ENCODE results near the gene TMEM63A. TPM values are rescaled to one million over a fixed set of nuclear protein-coding genes. Genes with fewer than 3 reads are reported as not detected.
"Not testable (repeated sequence)": the region's sequence is repeated elsewhere in the genome, so short reads cannot be mapped to it uniquely, and the experiment has no call there.

TMEM63A gene
- total RNA-seq, 1 donor from 2014 or later = 33.5 TPM

DNA sequence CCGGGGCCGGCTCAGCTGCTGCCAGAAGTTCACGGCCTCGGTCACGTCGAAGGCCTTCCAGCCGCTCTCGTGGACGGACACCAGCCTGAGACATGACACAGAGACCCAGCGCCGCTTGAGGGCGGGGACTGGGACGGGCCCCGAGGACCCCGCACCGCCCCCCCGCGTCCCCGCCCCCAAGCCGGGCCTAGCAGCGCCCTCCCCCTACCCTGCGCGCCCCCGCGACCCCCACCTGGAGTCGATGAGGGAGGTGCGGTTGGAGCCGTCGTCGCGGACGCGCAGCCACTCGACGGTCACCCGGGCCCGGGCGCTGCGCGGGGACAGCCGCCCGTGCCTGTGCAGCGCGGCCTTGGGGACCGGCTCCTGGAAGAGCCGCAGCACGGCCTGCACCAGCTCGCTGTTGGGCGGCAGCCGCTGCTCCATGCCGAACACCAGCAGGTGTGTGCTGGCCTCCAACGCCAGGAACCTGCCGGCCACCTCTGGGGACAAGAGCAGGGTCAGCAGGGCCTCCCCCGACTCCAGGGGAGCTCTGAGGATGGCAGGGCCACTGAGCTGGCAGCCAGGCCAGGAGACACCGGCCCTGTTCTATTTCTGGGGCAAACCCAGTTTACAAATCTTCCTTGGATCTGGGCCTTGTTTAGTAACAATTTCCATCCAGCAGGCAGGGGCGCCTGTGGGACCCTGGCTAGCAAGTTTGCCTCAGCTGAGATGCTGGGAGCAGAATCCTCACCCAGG is 5.5 kb upstream of the TMEM63A start:
- H3K4me1 Mint-ChIP-seq (ENCODE audit: low read depth); H3K9me3 Mint-ChIP-seq; H3K36me3 Mint-ChIP-seq (ENCODE audit: low read depth); H3K4me3 Mint-ChIP-seq (ENCODE audit: low read depth); DNase-seq (ENCODE audit: low spot score); intact Hi-C loops (cut with micrococcal nuclease); H3K27ac Mint-ChIP-seq: not testable (repeated sequence)
- peaks cover 20% of the 10 kb centered on the region for H3K27me3 Mint-ChIP-seq (ENCODE audit: low read depth)

DNA sequence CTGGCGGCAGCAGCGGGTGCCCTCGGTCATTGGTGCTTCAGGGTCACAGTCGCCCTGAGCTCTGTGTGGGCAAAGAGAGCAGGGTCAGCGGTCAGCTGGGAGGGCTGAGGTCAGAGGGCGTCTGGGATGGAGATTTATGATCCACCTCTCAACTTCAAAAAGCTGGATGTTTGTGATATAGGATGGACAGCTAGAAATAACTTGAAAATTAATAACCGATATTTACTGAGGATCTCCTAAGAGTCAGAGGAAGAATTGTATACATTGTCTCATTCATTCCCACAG is 4.8 kb upstream of the TMEM63A start:
- Mint-ChIP-seq H3K27ac (no peak overlapping the region), H3K36me3 (ENCODE audit: low read depth) (no peaks in the 10 kb centered on the region), H3K4me3 (ENCODE audit: low read depth) (no peak overlapping the region), H3K4me1 (ENCODE audit: low read depth) (peaks cover 10% of the 10 kb centered on the region), H3K27me3 (ENCODE audit: low read depth) (peaks cover 20% of the 10 kb centered on the region), H3K9me3 (no peaks in the 10 kb centered on the region)
- no peak for DNase-seq (ENCODE audit: low spot score)
- intact Hi-C loops (cut with micrococcal nuclease) = no loop called here

DNA sequence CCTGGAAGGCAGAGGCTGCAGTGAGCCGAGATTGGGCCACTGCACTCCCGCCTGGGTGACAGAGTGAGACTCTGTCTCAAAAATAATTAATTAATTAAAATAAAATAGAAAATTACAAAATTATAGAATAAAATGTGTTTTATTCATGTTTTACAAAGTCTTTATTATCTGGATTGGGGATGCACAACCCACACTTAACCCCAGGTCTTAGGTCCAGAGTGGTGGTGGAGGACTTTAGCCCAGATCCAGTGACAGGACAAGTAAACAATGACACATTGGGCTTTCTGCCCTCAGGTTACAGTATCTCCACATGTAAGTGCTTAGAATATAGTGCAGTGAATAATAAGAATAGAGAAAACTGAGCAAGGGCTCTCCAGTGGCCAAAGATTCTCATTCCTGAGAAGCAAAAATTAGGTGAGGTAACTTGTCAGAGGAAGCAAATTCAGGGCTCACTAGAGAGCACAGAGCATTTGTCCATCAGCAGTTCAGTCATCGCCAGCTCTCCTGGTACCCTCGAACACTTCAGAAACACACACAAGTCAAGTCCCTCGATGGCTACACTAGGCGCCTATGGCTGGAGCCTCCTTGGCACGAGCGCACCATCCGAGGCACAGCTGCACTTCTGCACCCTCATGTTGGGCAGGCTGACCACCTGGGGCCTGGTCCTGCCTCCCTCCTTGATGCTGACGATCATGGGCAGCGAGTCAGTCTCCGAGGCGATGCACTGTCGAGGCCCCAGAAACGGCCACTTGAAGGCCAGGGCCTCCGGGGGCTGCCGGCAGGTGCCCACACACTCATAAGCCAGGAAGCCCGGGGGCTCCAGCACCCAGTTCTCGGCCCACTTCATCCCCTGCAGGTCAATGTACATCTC is 4.2 kb upstream of the TMEM63A start:
- Mint-ChIP-seq H3K4me1 (ENCODE audit: low read depth) (peaks cover 11% of the 10 kb centered on the region), H3K36me3 (ENCODE audit: low read depth) (no peaks in the 10 kb centered on the region), H3K27ac (no peak overlapping the region), H3K27me3 (ENCODE audit: low read depth) (peaks cover 20% of the 10 kb centered on the region), H3K4me3 (ENCODE audit: low read depth) (no peak overlapping the region), H3K9me3 (no peaks in the 10 kb centered on the region)
- intact Hi-C loops (cut with micrococcal nuclease) = no loop called here
- DNase-seq (ENCODE audit: low spot score) = no peak

DNA sequence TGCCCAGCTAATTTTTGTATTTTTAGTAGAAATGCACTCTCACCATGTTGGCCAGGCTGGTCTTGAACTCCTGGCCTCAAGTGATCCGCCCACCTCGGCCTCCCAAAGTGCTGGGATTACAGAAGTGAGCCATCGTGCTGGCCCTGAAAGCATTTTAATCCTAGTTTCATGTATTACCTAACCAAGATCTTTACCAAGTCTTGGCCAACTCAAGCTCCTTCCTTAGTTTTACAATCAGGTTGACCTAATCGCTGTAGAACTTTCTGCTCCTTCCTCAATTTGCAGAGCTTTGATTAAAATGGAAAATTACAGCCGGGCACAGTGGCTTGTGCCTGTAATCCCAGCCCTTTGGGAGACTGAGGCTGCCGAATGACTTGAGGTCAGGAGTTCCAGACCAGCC is 3.2 kb upstream of the TMEM63A start:
- H3K4me1 Mint-ChIP-seq (ENCODE audit: low read depth) = peaks cover 19% of the 10 kb centered on the region
- intact Hi-C loops (cut with micrococcal nuclease) = no loop called here
- no peaks in the 10 kb centered on the region for H3K9me3 Mint-ChIP-seq
- H3K27ac Mint-ChIP-seq = no peak overlapping the region
- no peak overlapping the region for H3K4me3 Mint-ChIP-seq (ENCODE audit: low read depth)
- H3K27me3 Mint-ChIP-seq (ENCODE audit: low read depth) = peaks cover 18% of the 10 kb centered on the region
- no peaks in the 10 kb centered on the region for H3K36me3 Mint-ChIP-seq (ENCODE audit: low read depth)
- DNase-seq (ENCODE audit: low spot score) = no peak

DNA sequence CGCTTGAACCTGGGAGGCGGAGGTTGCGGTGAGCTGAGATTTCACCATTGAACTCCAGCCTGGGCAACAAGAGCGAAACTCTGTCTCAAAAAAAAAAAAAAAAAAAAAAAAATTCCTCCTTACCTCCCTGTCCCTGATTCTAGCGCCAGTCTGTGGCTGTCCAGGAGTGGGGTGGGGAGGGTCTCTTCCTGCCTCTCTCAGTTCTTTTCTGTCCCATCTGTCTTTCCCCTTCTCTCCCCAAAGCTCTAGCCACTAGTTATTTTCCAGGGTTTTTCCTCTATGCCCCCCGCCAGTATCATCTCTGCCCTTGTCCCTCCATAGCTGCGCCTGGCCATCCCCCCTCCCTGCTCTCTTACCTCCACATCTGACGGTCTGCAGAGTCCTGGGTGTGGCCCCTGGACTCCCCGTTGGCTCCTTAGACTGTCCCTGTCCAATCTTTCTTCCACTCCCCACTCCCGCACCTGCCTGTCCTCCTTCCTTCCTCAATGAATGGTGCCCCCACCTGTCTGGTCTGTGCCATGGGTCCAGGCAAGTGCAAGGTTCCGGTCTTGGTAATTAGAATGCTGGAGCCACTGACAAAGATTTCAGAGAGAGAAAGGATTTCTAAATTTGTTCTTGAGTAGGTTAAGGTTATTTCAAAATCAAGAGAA is 1.6 kb upstream of the TMEM63A start:
- Mint-ChIP-seq H3K27ac (no peak overlapping the region), H3K4me1 (ENCODE audit: low read depth) (peaks cover 34% of the 10 kb centered on the region), H3K27me3 (ENCODE audit: low read depth) (peaks cover 18% of the 10 kb centered on the region), H3K36me3 (ENCODE audit: low read depth) (no peaks in the 10 kb centered on the region), H3K4me3 (ENCODE audit: low read depth) (peak overlapping the region; percentile 84), H3K9me3 (no peaks in the 10 kb centered on the region)
- DNase-seq (ENCODE audit: low spot score) = no peak
- intact Hi-C loops (cut with micrococcal nuclease) = loop anchor here (2.0 to 5.0 kb wide), 2 partner anchors 41 to 114 kb away; partner anchors contain the start of genes PYCR2 and SDE2

DNA sequence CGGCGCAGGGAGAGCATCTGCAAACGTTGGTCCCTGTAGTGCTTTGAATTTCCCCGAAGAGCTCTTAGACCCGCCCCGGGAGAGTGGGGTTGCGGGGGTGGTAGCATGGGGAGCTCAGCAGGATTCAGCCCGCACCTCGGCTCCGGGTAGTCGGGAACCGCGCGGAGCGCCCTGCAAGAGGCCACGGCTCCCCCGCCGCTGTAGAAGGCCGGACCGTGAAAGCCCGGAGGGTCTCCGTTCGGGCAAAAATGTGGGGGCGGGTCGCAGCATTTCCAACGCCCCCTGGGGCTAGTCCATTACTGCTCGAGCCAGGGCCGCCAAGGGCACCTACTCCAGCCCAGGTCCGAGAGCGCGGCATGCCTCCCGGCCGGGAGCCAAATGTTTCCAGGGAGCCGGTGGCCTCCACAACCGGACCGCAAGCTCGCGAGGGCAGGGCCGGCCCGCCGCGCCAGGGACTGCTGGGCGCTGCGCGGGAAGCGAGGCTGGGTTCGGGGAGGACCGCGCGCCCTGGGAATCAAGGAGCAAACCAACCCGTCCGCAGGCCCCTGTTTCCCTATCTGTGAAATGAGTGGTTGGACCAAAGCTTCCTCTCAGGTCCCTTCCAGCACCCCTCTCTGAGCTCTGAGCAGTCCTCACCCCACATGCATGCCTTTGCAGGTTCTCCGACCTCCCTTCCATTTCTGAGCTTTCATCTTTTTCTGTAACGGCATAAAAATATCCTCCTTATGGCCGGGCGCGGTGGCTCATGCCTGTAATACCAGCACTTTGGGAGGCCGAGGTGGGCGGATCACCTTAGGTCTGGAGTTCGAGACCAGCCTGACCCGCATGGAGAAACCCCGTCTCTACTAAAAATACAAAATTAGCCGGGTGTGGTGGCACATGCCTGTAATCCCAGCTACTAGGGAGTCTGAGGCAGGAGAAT is 775 bp upstream of the TMEM63A start:
- no peaks in the 10 kb centered on the region for H3K36me3 Mint-ChIP-seq (ENCODE audit: low read depth)
- H3K27ac Mint-ChIP-seq = peak overlapping the region; percentile 67
- intact Hi-C loops (cut with micrococcal nuclease) = loop anchor here (1.0 to 5.0 kb wide), 4 partner anchors 17 to 114 kb away; partner anchors contain the start of genes PYCR2 and SDE2
- H3K9me3 Mint-ChIP-seq = no peaks in the 10 kb centered on the region
- H3K4me1 Mint-ChIP-seq (ENCODE audit: low read depth) = peaks cover 38% of the 10 kb centered on the region
- peaks cover 14% of the 10 kb centered on the region for H3K27me3 Mint-ChIP-seq (ENCODE audit: low read depth)
- DNase-seq (ENCODE audit: low spot score) = no peak
- peak overlapping the region; percentile 84 for H3K4me3 Mint-ChIP-seq (ENCODE audit: low read depth)

DNA sequence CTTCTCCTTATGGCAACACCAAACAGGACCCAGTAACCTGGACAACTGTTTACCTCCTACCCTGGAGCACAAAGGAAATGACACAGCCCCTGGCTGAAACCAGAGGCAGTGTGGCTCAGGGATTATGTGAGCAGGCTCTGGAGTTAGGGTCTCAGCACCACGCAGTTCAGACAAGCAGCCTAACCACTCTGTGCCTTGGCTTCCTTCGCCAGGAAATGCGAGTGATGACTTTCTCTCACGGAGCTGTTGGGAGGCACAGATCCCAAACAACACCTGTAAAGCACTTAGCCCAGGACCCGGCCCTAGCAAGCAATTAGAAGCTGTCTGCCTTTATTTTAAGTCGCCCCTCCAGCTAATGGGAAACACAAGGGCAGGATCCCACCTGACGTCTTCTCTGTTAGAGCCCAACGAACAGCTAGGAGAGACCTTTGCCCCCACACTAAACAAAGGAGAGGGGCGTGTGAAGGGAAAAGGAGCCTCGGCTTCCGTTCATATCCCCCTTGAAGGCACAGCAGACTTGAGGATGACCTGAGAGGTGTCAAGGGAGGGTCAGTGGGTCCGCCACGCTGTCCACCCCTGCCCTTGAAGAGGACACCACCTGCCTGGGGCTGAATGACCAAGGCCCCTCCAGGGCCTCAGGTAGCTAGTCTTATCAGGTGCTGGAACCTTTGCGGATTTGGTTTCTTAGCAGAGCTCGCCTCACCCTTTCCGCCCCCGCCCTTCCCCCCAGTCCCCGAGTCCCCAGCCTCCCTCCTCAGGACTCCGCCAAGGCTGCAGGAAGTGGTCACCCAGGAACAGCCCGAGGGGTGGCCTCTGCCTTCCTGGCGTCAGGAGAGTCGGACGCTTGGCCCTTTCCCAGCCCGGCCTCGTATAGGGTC is 860 bp downstream of the TMEM63A start:
- H3K9me3 Mint-ChIP-seq = no peaks in the 10 kb centered on the region
- H3K36me3 Mint-ChIP-seq (ENCODE audit: low read depth) = peaks cover 5% of the 10 kb centered on the region
- peaks cover 10% of the 10 kb centered on the region for H3K27me3 Mint-ChIP-seq (ENCODE audit: low read depth)
- intact Hi-C loops (cut with micrococcal nuclease) = loop anchor here (1.0 to 5.0 kb wide), 3 partner anchors 16 to 116 kb away; partner anchors contain the start of genes SDE2 and SRP9
- H3K4me1 Mint-ChIP-seq (ENCODE audit: low read depth) = peaks cover 40% of the 10 kb centered on the region
- peak overlapping the region; percentile 71 for H3K27ac Mint-ChIP-seq
- peak overlapping the region; percentile 84 for H3K4me3 Mint-ChIP-seq (ENCODE audit: low read depth)
- DNase-seq (ENCODE audit: low spot score) = no peak

DNA sequence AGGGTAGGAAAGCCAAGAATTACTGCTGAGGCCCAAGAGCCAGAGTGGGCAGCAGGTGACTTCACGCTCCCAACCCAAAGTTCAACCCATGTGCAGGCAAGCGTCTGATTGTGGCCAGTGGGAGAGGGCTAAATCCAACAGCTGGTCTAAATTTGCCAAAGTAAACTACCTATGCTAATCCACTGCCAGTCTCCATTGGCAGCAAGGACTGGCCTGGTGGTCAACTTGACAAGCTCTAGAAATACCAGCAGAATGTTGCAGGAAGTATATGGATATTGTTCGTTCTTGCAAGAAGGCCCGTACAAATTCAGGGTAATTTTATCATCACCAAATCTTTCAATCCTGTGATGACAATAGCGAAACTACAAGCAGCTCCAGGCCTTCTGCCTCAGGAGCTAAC is 1.5 kb downstream of the TMEM63A start:
- Mint-ChIP-seq H3K27ac (peak overlapping the region; percentile 71), H3K36me3 (ENCODE audit: low read depth) (peaks cover 8% of the 10 kb centered on the region), H3K4me3 (ENCODE audit: low read depth) (peak overlapping the region; percentile 84), H3K27me3 (ENCODE audit: low read depth) (peaks cover 8% of the 10 kb centered on the region), H3K9me3 (no peaks in the 10 kb centered on the region), H3K4me1 (ENCODE audit: low read depth) (peaks cover 40% of the 10 kb centered on the region)
- no peak for DNase-seq (ENCODE audit: low spot score)
- intact Hi-C loops (cut with micrococcal nuclease) = loop anchor here (1.0 to 5.0 kb wide), 3 partner anchors 17 to 117 kb away; partner anchors contain the start of genes SDE2 and SRP9

DNA sequence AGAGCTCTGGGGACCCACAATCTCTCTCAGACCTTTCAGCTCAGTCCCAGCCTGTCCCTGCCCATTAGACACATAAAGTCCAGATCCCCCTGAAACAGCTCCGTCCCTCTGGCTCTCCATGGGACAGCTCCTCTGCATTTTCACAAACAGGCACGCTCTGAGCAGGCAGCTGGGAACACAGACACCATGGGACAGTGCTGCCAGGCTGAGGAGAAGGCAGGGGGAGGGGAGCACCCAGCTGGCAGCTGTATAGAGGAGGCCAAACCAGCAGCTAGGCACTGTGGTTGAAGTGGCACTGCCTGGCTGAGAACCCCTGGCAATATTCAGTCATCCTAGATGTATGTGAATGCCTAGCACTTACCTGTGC is 2.0 kb downstream of the TMEM63A start:
- H3K9me3 Mint-ChIP-seq = no peaks in the 10 kb centered on the region
- peaks cover 8% of the 10 kb centered on the region for H3K27me3 Mint-ChIP-seq (ENCODE audit: low read depth)
- no peak overlapping the region for H3K4me3 Mint-ChIP-seq (ENCODE audit: low read depth)
- H3K4me1 Mint-ChIP-seq (ENCODE audit: low read depth) = peaks cover 42% of the 10 kb centered on the region
- peaks cover 12% of the 10 kb centered on the region for H3K36me3 Mint-ChIP-seq (ENCODE audit: low read depth)
- H3K27ac Mint-ChIP-seq = no peak overlapping the region
- no peak for DNase-seq (ENCODE audit: low spot score)
- intact Hi-C loops (cut with micrococcal nuclease) = loop anchor here (2.0 to 5.0 kb wide), 2 partner anchors 103 to 117 kb away; partner anchors contain the start of genes SDE2 and SRP9

DNA sequence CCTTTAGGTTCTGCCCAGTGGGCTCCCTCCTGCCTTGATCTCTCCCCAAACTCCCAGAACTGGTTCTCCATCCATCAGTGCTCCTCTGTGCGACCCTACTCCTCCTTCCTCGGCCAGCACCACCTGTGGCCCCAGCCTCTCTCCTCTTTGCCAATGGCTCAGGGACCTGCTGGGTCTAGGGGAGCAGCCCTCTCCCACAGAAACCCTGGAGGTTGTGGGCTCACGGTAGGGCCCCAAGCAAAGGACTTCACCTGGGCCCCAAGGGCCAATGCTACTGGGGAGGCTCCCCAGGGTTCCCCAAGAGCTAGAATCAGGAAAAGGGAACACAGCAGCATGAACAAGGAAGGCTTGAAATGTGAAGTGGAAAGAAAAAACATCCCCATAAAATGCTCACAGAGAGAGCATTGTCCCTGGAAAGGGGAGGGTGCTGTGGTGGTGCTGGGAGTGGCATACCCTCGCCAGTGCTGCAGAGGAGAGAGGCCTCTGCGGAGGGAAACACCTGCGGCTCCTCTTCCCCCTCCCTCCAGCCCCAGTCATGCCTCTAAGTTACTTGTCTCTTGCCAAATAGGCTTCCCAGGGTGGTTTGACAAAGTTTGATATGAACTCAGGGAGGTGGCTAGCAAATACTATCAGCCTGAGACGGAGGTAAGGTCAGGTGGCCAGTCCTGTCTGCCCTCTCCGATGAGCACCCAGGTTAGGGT is 2.5 kb downstream of the TMEM63A start:
- Mint-ChIP-seq H3K36me3 (ENCODE audit: low read depth) (peaks cover 12% of the 10 kb centered on the region), H3K27me3 (ENCODE audit: low read depth) (peaks cover 8% of the 10 kb centered on the region), H3K27ac (no peak overlapping the region), H3K4me3 (ENCODE audit: low read depth) (no peak overlapping the region), H3K9me3 (no peaks in the 10 kb centered on the region), H3K4me1 (ENCODE audit: low read depth) (peaks cover 42% of the 10 kb centered on the region)
- intact Hi-C loops (cut with micrococcal nuclease) = loop anchor here (2.0 to 5.0 kb wide), 2 partner anchors 103 to 118 kb away; partner anchors contain the start of genes SDE2 and SRP9
- no peak for DNase-seq (ENCODE audit: low spot score)

DNA sequence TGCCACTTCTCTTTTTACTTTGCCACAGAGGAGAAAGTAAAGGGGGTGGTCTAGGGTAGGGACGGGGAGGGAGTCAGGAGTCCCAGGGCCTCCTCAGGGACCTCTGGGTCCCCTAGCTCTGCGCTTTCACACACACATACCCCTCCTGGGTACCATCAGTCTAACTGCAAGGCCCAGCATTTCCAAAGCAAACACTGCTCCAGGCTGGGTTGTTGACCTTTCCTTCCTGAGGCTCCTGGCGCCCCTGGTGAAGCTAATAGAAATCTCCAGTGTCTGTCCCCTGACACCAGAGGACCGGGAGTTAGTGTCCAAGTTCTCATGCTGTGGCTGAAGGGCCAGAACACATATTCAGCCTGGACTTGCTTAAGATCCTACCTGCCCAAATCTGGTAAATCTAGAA is 3.9 kb downstream of the TMEM63A start:
- intact Hi-C loops (cut with micrococcal nuclease) = no loop called here
- no peaks in the 10 kb centered on the region for H3K9me3 Mint-ChIP-seq
- no peak for DNase-seq (ENCODE audit: low spot score)
- peaks cover 37% of the 10 kb centered on the region for H3K4me1 Mint-ChIP-seq (ENCODE audit: low read depth)
- H3K27me3 Mint-ChIP-seq (ENCODE audit: low read depth) = peaks cover 2% of the 10 kb centered on the region
- no peak overlapping the region for H3K4me3 Mint-ChIP-seq (ENCODE audit: low read depth)
- H3K36me3 Mint-ChIP-seq (ENCODE audit: low read depth) = peaks cover 20% of the 10 kb centered on the region
- no peak overlapping the region for H3K27ac Mint-ChIP-seq

Data from activated T-helper 2 cell treated with anti-CD3 and anti-CD28 coated beads, Interferon-gamma antibody, Interleukin-2, Interleukin-4, amounts not matched to agents 10 μg/mL and 5 μg/mL and 100 μg/mL, durations not matched to agents 14 hours and 24 hours and 36 hours (primary cell).